GM12872 (cell line): Measurements from ENCODE around the gene TMEM14C.

Experiments
- TF ChIP-seq, protein P1 (sequence below): IDR thresholded peaks from 3 replicates; pipeline ENCODE4 v1.5.1; 2011; ENCODE audit warnings: low read depth, mild to moderate bottlenecking, low read length, moderate library complexity; ENCODE audit not compliant: insufficient read depth

Gene TMEM14C

DNA sequence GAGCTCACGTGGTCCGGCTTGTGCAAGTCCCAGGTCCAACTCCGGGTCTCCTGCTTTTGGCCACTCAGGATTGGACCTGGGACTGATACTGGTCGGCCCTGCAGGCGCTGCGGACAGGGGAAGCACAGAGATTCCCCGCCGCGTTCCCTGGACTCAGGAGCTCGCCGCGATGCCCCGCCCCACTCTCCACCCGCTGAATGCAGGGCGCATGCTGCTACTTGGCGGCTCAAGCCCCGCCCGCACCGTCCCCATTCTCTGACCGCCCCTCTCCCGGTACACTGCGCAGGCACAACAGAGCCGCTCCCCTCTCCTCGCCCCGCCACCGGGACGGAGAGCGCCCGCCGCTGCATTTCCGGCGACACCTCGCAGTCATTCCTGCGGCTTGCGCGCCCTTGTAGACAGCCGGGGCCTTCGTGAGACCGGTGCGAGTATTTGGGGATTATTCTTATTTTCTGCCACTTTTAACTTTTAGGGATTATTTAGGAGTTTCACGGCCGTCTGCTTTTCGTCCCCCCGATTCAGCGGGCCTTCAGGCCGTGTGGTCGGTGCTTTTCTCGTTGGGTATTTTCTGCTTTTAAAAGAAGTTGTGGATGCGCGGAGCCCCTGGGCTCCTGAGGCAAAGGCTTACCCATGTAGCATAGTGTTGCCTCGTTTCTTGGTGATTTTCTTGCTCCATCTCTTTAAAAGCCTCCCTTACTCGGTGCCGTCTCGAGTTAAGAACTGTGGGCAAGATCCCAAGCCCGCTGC is at the start of gene TMEM14C:
TMEM14C (plus strand) TSS at position 251 of the 747 bp plus-strand sequence. CDS start 1,544 bp downstream, outside the sequence.
- TF ChIP-seq, protein P1, sequence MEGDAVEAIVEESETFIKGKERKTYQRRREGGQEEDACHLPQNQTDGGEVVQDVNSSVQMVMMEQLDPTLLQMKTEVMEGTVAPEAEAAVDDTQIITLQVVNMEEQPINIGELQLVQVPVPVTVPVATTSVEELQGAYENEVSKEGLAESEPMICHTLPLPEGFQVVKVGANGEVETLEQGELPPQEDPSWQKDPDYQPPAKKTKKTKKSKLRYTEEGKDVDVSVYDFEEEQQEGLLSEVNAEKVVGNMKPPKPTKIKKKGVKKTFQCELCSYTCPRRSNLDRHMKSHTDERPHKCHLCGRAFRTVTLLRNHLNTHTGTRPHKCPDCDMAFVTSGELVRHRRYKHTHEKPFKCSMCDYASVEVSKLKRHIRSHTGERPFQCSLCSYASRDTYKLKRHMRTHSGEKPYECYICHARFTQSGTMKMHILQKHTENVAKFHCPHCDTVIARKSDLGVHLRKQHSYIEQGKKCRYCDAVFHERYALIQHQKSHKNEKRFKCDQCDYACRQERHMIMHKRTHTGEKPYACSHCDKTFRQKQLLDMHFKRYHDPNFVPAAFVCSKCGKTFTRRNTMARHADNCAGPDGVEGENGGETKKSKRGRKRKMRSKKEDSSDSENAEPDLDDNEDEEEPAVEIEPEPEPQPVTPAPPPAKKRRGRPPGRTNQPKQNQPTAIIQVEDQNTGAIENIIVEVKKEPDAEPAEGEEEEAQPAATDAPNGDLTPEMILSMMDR, result no peak

DNA sequence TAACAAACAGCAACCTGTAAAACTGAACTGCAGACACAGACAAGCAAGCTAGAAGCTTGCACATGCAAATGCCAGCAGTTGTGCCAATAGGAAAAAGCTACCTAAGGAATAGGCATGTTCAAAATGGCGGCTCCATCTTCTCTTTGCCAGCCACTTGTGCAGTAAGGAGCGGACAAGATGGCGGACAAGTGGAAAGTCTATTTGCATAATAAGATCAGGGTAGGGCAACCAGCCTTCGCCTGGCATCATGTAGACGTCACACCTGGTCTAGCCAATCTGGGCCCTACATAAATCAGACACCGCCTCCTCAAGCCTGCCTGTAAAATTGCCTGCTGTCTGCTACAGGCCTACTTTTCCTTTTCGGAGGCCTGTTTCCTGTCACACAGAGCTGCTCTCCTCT is 46.5 kb upstream of the TMEM14C start:
- TF ChIP-seq, protein P1, result no peak

DNA sequence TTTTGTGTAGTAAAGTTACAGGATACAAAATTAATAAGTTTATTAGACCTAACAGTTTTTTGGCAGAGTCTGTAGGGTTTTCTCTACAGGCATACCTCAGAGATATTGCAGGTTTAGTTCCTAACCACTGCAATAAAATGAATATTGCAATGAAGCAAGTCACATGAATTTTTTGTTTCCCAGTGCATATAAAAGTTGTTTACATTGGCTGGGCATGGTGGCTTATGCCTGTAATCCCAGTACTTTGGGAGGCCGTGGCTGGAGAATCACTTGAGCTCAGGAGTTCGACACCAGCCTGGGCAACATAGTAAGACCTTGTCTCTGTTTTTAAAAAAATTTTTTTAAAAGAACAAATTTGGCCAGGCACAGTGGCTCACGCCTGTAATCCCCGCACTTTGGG is 44.4 kb upstream of the TMEM14C start:
- TF ChIP-seq, protein P1, result no peak

DNA sequence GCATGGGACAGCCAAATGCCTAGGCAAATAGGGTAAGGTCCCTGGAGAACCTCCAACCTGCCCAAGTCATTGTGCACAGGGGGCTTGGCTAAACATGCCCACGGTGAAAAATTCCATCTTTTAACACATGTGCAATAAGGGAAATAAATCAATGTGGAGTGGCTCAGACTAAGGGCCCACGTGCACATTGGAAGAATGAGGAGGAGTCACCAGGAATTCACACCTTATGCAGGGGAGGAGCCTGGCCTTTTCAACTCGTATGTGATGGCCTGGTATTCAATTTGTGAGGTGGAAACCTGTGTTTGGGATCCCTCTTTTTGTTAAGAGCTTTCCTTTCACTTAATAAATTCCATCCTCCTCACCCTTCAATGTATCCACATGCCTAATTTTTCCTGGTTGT is 41.1 kb upstream of the TMEM14C start:
- TF ChIP-seq, protein P1, result no peak

DNA sequence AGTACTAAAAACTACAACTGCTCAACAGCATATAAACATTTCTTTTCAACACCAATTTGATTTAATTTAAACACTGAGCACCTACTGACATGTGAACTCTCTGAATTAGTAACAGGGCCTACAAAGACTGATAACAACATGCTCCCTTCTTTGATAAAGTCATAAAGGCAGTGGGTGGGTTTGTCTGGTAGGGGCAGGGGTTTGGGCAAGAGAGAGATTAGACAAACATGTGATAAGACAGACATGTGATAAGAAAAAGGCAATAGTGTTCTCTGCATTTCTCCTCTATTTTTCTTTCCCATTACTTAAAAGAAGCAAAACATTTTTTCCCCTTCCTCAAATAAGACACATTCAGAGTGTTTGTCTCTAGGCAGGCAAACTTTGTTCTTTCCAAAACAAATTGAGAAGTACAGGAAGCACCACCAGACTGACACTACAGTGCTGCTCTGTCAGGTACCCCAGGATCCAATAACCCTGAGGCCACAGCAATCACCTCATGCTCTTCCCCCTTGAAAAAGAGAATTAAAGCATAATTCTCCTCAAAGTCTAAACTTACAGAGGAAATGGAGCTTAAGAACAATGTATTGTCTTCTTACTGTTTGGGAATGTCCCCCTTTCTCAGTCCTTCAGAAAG is 40.4 kb upstream of the TMEM14C start:
- TF ChIP-seq, protein P1, result no peak

DNA sequence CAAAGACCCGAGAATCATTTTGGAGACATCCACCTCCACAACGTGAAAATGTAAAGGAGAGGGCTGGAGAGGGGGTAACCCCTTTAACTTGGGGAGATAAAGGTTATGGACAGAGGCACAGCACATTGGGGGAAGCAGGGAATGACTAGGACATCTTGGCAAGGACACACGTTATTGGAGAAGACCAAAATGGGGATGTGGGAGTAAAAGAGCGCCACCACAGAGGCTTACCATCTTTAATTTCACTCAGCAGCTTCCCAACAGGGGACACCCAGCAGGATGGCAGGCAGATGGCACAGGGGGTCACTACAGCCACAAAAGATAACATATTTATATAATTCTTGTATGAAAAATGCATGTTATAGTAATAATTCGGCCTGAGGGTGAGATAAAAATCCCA is 38.3 kb upstream of the TMEM14C start:
- TF ChIP-seq, protein P1, result no peak

DNA sequence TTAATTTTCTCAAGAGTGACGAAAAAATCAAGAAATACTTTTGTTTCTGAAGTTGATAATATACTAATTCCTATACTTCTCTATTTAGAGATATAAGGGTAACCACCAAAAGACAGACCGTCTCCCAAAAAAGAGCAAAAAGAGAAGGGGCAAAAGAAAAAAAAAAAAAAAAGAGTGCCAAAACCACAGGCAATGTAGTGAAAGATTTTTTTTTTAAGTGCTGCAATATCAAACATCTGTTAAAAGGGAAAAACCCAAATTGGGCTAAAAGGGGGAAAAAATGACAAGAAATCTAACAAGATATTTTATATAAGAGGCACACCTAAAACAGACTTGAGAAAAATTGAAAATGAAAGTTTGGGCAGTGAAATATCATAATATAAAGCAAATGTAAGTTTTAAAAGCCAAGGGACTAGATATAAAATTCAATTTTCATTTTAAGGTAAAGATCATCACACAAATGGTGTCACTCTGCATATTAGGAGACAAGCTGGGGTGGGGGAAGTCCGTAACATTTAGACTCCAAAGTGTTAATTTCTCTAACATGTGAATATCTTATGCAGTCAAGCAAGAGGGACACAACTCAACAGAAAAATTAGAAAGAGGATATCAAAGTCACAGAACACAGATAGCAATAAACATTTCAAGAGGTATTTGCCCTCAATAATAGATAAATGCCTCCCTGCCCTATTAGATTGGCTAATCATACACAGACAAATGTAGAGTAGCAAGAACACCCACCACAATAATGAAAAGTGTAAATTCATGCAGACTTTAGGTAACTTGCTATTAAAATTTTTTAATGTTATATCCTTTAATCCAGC is 37.6 kb upstream of the TMEM14C start:
- TF ChIP-seq, protein P1, result no peak
